Activated CD8-positive, alpha-beta T cell treated with anti-CD3 and anti-CD28 coated beads for 36 hours (primary cell): ENCODE measurements around the gene DCAKD. TPM values are rescaled to one million over a fixed set of nuclear protein-coding genes. Genes with fewer than 3 reads are reported as not detected.
A peak's percentile ranks its signal among the peaks of the same experiment; 100 is the strongest.

ENCODE experiments used
- ATAC-seq: fragments of 200-7000 bp; cut with Tn5 transposase; one replicate; pipeline ENCODE4 v1.10.0; 2021; ENCODE audit warnings: mild to moderate bottlenecking, moderate library complexity
- CTCF ChIA-PET: fragments of 350-600 bp; sonication (Branson Sonifier 250); formaldehyde crosslinking; loops from one replicate; lab custom pipeline; 2021; ENCODE audit warnings: antibody characterized with exemption; lab: Charles Lee
- POLR2A ChIA-PET: fragments of 350-600 bp; sonication (Branson Sonifier 250); formaldehyde crosslinking; loops from one replicate; lab custom pipeline; 2021; ENCODE audit warnings: antibody characterized with exemption; lab: Charles Lee
- DNase-seq: peaks from one replicate; pipeline ENCODE4 v3.0.0-alpha.2; 2020
- H3K27ac Mint-ChIP-seq: one replicate; pipeline ENCODE4 v1.8.0; 2021; ENCODE audit warnings: mild to moderate bottlenecking, mixed read lengths
- H3K27me3 Mint-ChIP-seq: one replicate; pipeline ENCODE4 v1.8.0; 2021; ENCODE audit warnings: mixed read lengths
- H3K36me3 Mint-ChIP-seq: one replicate; pipeline ENCODE4 v1.8.0; 2021; ENCODE audit warnings: low read depth, mixed read lengths
- H3K4me1 Mint-ChIP-seq: one replicate; pipeline ENCODE4 v1.8.0; 2021; ENCODE audit warnings: low read depth, mixed read lengths
- H3K4me3 Mint-ChIP-seq: one replicate; pipeline ENCODE4 v1.8.0; 2021; ENCODE audit warnings: mild to moderate bottlenecking, moderate library complexity, mixed read lengths
- H3K9me3 Mint-ChIP-seq: one replicate; pipeline ENCODE4 v1.8.0; 2021; ENCODE audit warnings: mixed read lengths
- intact Hi-C: fragments of 100-400 bp; cut with micrococcal nuclease; formaldehyde crosslinking; loops from one replicate; pipeline ENCODE4 v1.10.0; 2022
- total RNA-seq, 2 experiments: library from RNA; stranded (reverse); gene quantifications; one replicate each; pipeline ENCODE4 v1.2.3, GENCODE V29; 2021
- TF ChIP-seq, protein P1 (sequence below): fragments of 200-600 bp; IDR thresholded peaks from one replicate; pipeline ENCODE4 v1.8.0; 2022; ENCODE audit warnings: antibody characterized with exemption, mild to moderate bottlenecking

The DCAKD gene
- total RNA-seq, 2 experiments from 2014 or later = 34.3 to 35.8 TPM

DNA sequence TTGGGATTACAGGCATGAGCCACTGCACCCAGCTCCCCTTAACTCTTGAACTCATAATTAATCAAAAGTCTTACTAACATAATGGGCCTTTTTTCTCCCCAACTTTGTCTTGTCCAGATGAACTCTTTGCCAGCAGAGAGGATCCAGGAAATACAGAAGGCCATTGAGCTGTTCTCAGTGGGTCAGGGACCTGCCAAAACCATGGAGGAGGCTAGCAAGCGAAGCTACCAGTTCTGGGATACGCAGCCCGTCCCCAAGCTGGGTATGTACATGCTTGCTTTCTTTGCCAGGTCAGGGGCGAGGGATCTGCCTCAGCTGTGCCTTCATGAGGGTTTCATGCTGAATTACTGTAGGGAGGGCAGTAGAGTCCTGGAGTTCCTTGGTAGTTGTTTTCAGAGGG, 35.0 kb upstream of the DCAKD start:
- ChIA-PET POLR2A (interaction anchor here (0.7 to 0.9 kb wide), 2 partner anchors 11 to 26 kb away, joined by 3 read pairs; partner anchors contain the start of gene NMT1), CTCF (interaction anchor here (3.0 to 6.5 kb wide), 2 partner anchors 13 to 49 kb away, joined by 9 to 31 read pairs; partner anchors contain the start of gene ACBD4)
- Mint-ChIP-seq H3K9me3 (no peaks in the 10 kb centered on the region), H3K27ac (no peak overlapping the region), H3K4me1 (peaks cover 2% of the 10 kb centered on the region), H3K4me3 (no peak overlapping the region), H3K27me3 (no peaks in the 10 kb centered on the region), H3K36me3 (peaks cover 38% of the 10 kb centered on the region)
- intact Hi-C loops = no loop called here
- ATAC-seq (no peak), DNase-seq (no peak)
- TF ChIP-seq, protein P1, sequence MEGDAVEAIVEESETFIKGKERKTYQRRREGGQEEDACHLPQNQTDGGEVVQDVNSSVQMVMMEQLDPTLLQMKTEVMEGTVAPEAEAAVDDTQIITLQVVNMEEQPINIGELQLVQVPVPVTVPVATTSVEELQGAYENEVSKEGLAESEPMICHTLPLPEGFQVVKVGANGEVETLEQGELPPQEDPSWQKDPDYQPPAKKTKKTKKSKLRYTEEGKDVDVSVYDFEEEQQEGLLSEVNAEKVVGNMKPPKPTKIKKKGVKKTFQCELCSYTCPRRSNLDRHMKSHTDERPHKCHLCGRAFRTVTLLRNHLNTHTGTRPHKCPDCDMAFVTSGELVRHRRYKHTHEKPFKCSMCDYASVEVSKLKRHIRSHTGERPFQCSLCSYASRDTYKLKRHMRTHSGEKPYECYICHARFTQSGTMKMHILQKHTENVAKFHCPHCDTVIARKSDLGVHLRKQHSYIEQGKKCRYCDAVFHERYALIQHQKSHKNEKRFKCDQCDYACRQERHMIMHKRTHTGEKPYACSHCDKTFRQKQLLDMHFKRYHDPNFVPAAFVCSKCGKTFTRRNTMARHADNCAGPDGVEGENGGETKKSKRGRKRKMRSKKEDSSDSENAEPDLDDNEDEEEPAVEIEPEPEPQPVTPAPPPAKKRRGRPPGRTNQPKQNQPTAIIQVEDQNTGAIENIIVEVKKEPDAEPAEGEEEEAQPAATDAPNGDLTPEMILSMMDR = no peak

DNA sequence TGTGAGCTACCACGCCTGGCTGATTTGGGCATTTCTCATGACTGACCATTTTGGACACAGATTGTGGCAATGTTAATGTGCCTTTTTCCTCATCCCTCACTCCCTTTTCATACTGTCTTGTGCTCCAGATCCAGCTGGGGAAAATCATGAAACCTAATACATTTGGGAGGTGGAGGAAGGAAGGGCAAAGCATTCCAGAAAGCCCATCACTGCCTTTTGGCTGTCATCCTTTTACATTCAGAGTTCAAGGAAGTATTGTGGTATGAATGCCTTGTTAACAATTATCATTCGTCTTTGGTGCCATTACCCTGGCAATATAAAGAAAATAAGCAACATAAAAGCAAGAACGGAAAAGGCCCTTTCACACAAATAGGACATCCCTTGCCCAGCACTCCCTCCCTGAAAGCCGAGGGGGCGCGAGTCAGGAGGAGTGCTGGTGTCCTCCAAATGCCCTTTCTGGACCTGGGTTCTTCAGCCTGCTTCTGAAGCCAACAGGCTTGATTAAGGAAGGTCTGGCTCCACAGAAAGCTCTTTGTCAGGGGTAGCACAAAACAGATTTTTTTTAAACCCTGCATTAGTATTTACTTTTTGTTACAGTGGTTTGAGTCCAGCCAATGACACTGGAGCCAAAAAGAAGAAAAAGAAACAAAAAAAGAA, 29.7 kb upstream of the DCAKD start:
- Mint-ChIP-seq H3K36me3 (peaks cover 29% of the 10 kb centered on the region), H3K27ac (no peak overlapping the region), H3K9me3 (no peaks in the 10 kb centered on the region), H3K27me3 (no peaks in the 10 kb centered on the region), H3K4me1 (peaks cover 15% of the 10 kb centered on the region), H3K4me3 (no peak overlapping the region)
- intact Hi-C loops = no loop called here
- no peak for DNase-seq
- ChIA-PET CTCF (interaction anchor here (2.9 to 3.4 kb wide), 2 partner anchors 18 to 55 kb away, joined by 8 to 14 read pairs; partner anchors contain the start of gene ACBD4), POLR2A (interaction anchor here (1.3 kb wide), 1 partner anchor 10 kb away, joined by 5 read pairs; no protein-coding TSS in a partner anchor)
- ATAC-seq = no peak
- TF ChIP-seq, protein P1 = no peak

DNA sequence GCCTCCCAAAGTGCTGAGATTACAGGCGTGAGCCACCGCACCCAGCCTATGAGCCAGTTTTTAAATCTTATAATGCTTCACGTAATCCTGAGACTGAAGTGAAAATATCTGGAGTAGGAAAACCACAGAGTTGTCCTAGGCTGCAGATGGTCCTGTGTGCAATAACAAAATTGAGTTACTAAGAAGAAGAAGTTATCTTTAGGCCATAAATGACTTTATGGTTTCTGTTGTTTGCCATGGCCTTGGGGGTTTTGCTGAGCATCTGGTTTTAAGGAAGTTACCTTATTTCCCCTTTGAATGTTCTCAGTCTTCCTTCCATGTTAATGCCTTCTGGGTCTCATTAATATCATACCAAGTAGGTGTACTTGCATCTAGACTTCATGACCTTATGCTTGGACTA, 26.2 kb upstream of the DCAKD start:
- H3K27ac Mint-ChIP-seq = peak overlapping the region; percentile 32
- CTCF ChIA-PET = interaction anchor here (0.8 to 1.9 kb wide), 2 partner anchors 10 to 22 kb away, joined by 3 to 5 read pairs; no protein-coding TSS in a partner anchor
- TF ChIP-seq, protein P1 = no peak
- no peak for DNase-seq
- H3K36me3 Mint-ChIP-seq = peaks cover 33% of the 10 kb centered on the region
- ATAC-seq = no peak
- H3K4me3 Mint-ChIP-seq = no peak overlapping the region
- POLR2A ChIA-PET = interaction anchor here (0.8 to 1.1 kb wide), 2 partner anchors 16 to 27 kb away, joined by 3 read pairs; no protein-coding TSS in a partner anchor
- H3K27me3 Mint-ChIP-seq = no peaks in the 10 kb centered on the region
- intact Hi-C loops = no loop called here
- H3K4me1 Mint-ChIP-seq = peaks cover 27% of the 10 kb centered on the region
- no peaks in the 10 kb centered on the region for H3K9me3 Mint-ChIP-seq

DNA sequence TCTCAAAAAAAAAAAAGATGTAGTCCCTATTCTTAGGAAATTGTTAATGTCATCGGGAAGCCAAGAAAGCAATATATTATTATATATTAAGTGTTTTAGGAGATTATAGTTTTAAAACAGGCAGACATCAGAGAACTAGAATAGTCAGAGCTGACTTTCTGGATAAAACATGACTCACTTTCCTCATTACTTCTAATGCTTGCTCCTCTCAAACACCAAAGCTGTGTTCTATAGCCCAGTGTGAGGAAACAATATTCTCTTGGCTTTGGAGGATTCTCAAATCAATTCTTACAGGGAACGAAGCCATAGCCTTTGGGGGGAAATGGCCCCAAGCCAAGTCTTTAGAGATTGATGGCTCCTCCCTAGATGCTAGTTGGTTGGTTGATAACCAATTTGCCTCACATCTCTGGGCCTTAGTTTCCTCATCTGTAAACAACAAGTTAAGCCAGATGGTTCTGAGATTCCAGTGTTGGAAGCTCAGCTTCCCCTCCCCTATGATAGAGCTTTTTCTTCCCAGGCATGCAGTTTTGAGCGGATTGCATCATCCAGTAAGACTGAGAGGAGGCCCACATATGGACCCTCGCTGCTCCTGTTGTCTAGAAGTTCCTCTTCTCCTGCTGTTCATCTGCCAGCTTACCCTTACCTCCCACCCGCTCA, 22.1 kb upstream of the DCAKD start:
- ChIA-PET POLR2A (interaction anchor here (0.7 to 1.3 kb wide), 4 partner anchors 12 to 36 kb away, joined by 3 to 4 read pairs (median 3); partner anchors contain the start of gene NMT1), CTCF (interaction anchor here (0.7 to 2.0 kb wide), 3 partner anchors 26 to 71 kb away, joined by 3 to 6 read pairs (median 5); partner anchors contain the start of gene ACBD4)
- no peak for ATAC-seq
- intact Hi-C loops = no loop called here
- Mint-ChIP-seq H3K9me3 (no peaks in the 10 kb centered on the region), H3K4me1 (peaks cover 32% of the 10 kb centered on the region), H3K4me3 (no peak overlapping the region), H3K27me3 (no peaks in the 10 kb centered on the region), H3K27ac (peak overlapping the region; percentile 17), H3K36me3 (peaks cover 30% of the 10 kb centered on the region)
- TF ChIP-seq, protein P1 = no peak
- no peak for DNase-seq
